Measurements from ENCODE around the gene PRKCH.

GRCh38 chr14:61564618-61565091 lies 243.3 kb downstream of the PRKCH start:
- TF ChIP-seq MAX (CRISPR knock-in tag; IDR thresholded peaks at IDR 0.05) (no peak), CTCF (IDR thresholded peaks at IDR 0.05) (no peak), FOXK1 (CRISPR knock-in tag; IDR thresholded peaks at IDR 0.05) (no peak), ATF1 (CRISPR knock-in tag; IDR thresholded peaks at IDR 0.05) (no peak)

Measured in WTC11 (cell line).